ENCODE data around the gene FRYL. TPM values are rescaled to one million over a fixed set of nuclear protein-coding genes. Genes with fewer than 3 reads are reported as not detected.

The FRYL gene
- total and polyA plus RNA-seq, 2 of the 8 experiments (the other 6 are each of a cell fraction or from before 2014, with no cell fraction given) = 8.0 to 36.5 TPM

- Histone ChIP-seq H3K36me3 (ENCODE audit: control insufficient read depth in 2 of 4, insufficient read depth in 4 of 4, low read length in 3 of 4) (no peaks in the 10 kb centered on the region), H4K5ac (ENCODE audit: insufficient read length, low read depth, low read length) (no peak overlapping the region), H3K9me3 (ENCODE audit: insufficient read depth in 2 of 2, low read depth in 1 of 2, low read length in 1 of 2) (no peaks in the 10 kb centered on the region), H3K27me3 (replicated peaks in 1 of 4; ENCODE audit: control insufficient read depth in 3 of 4, extremely low read depth in 1 of 4, insufficient read depth in 3 of 4, low read length in 3 of 4) (no peaks in the 10 kb centered on the region), H2AK5ac (ENCODE audit: low read depth, low read length) (no peak overlapping the region), H3K4ac (replicated peaks; ENCODE audit: insufficient read length, low read depth, low read length) (no peak overlapping the region), H3K18ac (ENCODE audit: extremely low read depth, low read length) (no peak overlapping the region), H4K8ac (ENCODE audit: extremely low read depth, insufficient read depth, low read length) (no peak overlapping the region), H3K14ac (ENCODE audit: insufficient read length) (no peak overlapping the region), H2BK5ac (ENCODE audit: low read depth, low read length) (no peak overlapping the region), H3K4me3 (ENCODE audit: extremely low read depth in 1 of 4, insufficient read depth in 2 of 4, low read depth in 3 of 4, low read length in 4 of 4) (no peak overlapping the region), H3K23ac (ENCODE audit: insufficient read length) (no peak overlapping the region), H2BK120ac (replicated peaks; ENCODE audit: low read depth, low read length) (no peak overlapping the region), H3K4me2 (ENCODE audit: insufficient read depth in 1 of 2, low read depth in 2 of 2, low read length in 2 of 2) (no peak overlapping the region), H3K56ac (replicated peaks; ENCODE audit: insufficient read length, low read depth, low read length) (no peak overlapping the region), H4K91ac (replicated peaks; ENCODE audit: insufficient read length, low read length) (no peak overlapping the region), H2BK15ac (ENCODE audit: low read length) (no peak overlapping the region), H2BK12ac (ENCODE audit: low read depth, low read length) (no peak overlapping the region), H4K20me1 (replicated peaks in 1 of 2; ENCODE audit: control insufficient read depth in 1 of 2, insufficient read depth in 2 of 2, low read length in 2 of 2) (peaks cover 2% of the 10 kb centered on the region in 2 experiments), H3K27ac (ENCODE audit: low read depth, low read length) (no peak overlapping the region), H3K23me2 (ENCODE audit: low read depth, low read length) (no peaks in the 10 kb centered on the region), H3K79me2 (ENCODE audit: control insufficient read depth in 1 of 2, insufficient read depth in 2 of 2, low read length in 2 of 2) (peaks cover 0 to 18% of the 10 kb centered on the region in 2 experiments; a peak in 2 of 4 replicates), H2AFZ (ENCODE audit: low read length) (no peak overlapping the region), H3K79me1 (ENCODE audit: low read depth, low read length) (no peaks in the 10 kb centered on the region), H3K4me1 (replicated peaks in 1 of 4; ENCODE audit: control insufficient read depth in 3 of 4, insufficient read depth in 4 of 4, low read length in 3 of 4) (no peaks in the 10 kb centered on the region), H2BK20ac (ENCODE audit: low read length) (no peak overlapping the region), H3K9ac (replicated peaks in 1 of 4; ENCODE audit: extremely low read depth in 1 of 4, low read depth in 3 of 4, low read length in 3 of 4) (no peak overlapping the region)
- ChIA-PET POLR2A (ENCODE audit: partially characterized antibody) (no interaction called here), CTCF (ENCODE audit: partially characterized antibody) (no interaction called here)
- DNase-seq (ENCODE audit: low read depth in 1 of 2, low spot score in 2 of 2) = no peak
- TF ChIP-seq RAD21 (IDR thresholded peaks at IDR 0.05 in 1 of 2, conservative IDR thresholded peaks at IDR 0.05 in 1 of 2; ENCODE audit: low read depth in 2 of 2, low read length in 2 of 2) = no peak
- WGBS, 2 experiments (ENCODE audit: extremely low coverage in 1 of 2, insufficient coverage in 1 of 2, insufficient read length in 1 of 2, insufficient replicate concordance in 2 of 2, low coverage in 1 of 2, low lambda C conversion rate in 2 of 2, missing lambda C conversion rate in 1 of 2) = 88% methylated on average over 4 of the region's 4 CpGs; no CpG with 5 or more reads in 1 of the 2 experiments
- FAIRE-seq = no peak
Observed at GRCh38 chr4:48641401-48641800, 138.7 kb downstream of the FRYL start.

Data from H1 (cell line).